ENCODE data around the gene UST. TPM values are rescaled to one million over a fixed set of nuclear protein-coding genes. Genes with fewer than 3 reads are reported as not detected.
"Not testable (repeated sequence)": the region's sequence is repeated elsewhere in the genome, so short reads cannot be mapped to it uniquely, and the experiment has no call there.

UST gene
- polyA plus RNA-seq, 1 donor, result 11.5 TPM

GRCh38 chr6:148867862-148868261 is 121.0 kb downstream of the UST start:
- no peak for DNase-seq

- DNase-seq, result no peak
Observed at GRCh38 chr6:148868314-148868713, 121.5 kb downstream of the UST start.

GRCh38 chr6:148868901-148869300 is 122.1 kb downstream of the UST start:
- DNase-seq, result no peak

DNA sequence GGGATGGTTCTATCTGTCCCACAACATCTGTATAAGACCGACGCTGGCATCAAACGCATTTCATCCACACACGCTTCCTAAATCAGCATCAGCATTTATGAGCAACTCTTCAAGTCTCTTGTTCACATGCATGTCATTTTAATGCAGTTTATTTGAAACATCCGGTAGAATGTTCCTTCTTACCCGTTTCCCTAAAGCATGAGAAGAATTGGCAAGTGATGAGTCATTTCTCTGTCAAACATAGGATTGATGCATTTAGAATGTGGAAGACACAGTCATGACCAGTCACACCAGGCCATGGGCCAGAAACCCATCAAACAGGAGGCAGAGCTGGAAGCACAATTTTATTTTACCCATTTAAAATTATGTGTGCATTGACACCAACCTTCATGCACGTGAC is 122.8 kb downstream of the UST start:
- no peak for DNase-seq

GRCh38 chr6:148873154-148873553 is 126.3 kb downstream of the UST start:
- DNase-seq, result no peak

DNA sequence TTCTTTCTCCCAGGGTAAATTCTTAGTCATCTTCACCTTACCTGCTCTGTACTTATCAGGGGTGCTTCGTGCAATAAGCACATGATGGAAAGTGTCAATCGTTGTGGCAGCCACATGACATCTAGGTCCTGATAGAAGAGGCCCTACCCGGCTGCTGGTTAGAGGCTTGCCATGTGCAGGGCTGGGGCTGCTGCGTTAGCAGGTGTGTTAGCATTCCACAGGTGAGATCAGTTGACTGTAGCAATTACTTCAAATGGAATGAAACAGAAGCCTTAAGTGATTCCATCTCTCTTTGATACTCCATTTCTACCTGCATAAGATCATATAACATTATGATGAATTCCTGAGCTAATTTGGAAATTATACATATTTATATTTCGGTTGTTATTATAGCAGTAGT is 127.0 kb downstream of the UST start:
- DNase-seq, result no peak

GRCh38 chr6:148874698-148875293 is 128.0 kb downstream of the UST start:
- DNase-seq, result no peak

DNA sequence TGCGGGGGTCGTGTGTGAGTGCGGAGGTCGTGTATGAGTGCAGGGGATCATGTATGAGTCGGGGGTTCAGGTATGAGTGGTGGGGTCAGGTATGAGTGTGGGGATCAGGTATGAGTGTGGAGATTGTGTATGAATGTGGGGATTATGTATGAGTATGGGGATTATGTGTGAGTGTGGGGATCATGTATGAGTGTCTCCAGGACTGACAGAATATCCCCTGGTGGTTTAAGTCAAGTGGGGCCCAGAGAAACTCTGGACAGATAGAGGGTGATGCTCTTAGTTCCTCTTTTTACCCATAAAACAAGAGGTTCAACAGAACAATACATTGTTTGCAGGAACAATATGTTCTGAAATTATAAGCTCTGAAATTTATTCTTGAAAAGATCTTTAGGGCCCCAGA is 131.9 kb downstream of the UST start:
- no peak for DNase-seq

DNA sequence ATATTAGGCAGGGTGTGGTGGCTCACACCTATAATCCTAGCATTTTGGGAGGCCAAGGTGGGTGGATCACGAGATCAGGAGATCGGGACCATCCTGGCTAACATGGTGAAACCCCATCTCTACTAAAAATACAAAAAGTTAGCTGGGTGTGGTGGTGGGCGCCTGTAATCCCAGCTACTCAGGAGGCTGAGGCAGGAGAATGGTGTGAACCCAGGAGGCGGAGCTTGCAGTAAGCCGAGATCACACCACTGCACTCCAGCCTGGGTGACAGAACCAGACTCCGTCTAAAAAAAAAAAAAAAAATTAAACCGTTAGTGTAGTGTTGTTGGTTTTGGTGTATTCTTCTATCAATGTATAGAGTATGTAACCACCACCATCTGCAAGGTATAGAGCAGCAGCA is 133.9 kb downstream of the UST start:
- not testable (repeated sequence) for DNase-seq

DNA sequence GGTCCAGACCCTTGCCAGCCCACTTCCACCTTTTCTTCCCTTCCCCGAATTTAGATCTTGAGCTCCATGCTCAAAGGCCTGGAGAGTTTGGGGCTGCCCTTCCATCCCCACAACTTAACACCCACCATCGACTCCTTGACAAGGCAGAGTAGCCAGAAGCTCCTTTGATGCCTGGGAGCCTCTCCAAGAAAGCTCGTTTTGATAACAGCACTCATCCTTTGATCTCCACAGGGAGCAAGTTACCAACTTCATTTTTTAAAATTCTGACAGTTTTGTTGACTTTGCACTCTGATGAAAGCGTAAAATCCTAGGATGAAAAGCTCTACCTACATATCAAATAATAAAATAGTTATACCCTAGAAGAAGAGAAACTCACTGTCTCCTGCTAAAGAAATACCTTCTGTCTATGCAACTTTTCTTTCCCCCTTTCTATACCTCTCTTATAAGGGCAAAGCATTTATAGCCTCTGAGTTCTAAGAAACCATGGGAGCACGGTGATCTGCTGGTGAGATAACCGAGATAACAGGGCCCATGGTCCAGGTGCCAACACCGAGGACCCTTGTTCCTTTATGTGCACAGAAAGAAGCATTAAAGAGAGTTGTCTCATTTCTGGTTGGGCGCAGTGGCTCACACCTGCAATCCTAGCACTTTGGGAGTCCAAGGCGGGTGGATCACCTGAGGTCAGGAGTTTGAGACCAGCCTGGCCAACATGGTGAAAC is 134.9 kb downstream of the UST start:
- no peak for DNase-seq

DNA sequence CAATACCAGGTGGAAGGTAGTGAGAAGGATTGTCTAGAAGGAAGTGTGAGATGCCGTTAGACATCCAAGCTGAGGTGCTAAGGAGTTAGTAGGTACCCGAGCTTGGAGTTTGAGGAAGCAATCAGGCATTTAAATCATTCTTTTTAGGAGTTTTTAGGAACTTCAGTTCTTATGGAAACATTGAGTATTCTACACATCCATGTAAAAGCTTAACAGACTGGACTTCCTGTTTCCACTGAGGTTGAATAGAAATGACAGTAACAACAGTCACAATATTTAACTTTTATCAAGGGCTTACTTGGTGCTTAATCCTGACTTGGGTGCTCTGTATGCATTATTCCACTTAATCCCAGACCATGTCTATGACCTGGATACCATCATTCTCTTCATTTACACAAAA is 136.4 kb downstream of the UST start:
- no peak for DNase-seq

DNA sequence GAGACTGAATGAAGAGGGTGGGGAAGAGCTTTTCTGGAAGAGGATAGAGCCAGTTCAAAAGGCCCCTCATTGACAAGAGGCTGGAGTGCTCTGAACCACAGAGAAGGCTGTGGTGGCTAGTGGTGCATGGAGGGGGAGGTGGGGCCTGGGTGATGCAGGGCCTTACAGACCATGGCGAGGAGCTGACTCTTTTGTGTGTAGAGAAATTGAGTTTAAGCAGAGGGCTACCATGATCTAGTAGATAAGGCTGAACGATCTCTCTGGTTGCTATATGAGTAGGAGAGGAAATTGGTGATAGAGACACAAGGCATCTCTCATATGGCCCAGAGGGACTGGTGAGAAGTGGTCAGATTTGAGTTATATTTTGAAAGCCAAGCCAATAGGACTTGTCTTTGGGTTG is 137.6 kb downstream of the UST start:
- DNase-seq, result no peak

DNA sequence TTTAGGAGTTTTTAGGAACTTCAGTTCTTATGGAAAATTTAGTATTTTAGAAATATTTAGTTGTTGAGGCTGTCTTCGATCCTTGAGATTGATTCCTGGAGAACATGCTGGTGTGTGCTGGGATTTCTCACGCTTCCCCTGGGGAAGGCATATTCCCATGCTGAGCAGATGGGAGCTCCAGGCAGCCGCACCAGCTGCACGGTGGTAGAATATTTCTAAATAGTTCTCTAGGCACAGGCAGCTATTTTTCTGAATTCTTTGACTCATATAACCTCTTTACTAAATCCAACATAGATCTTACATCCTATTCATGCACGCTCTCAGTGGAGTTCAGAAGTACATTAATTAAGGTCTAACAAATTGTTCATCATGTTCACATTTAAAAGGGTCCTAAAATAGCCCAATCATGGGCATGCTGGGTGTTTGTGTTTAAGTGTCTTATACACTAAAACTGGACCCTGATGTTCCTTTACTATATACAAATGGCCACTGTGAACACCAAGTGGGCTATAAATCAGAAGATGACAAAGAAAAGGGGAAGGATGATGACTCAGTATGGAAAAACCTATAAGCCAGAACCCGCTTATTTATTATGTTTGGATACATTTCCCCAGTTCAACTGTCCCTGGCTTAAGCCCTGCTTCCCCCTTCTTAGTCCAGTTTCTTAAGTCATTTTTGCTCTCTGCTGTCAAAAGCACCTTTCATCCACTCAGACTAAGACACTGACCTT is 138.5 kb downstream of the UST start:
- no peak for DNase-seq

GRCh38 chr6:148885925-148886845 is 139.4 kb downstream of the UST start:
- no peak for DNase-seq

- DNase-seq, result no peak
Observed at GRCh38 chr6:148887181-148887580, 140.4 kb downstream of the UST start.

GRCh38 chr6:148888856-148889255 is 142.0 kb downstream of the UST start:
- no peak for DNase-seq

DNA sequence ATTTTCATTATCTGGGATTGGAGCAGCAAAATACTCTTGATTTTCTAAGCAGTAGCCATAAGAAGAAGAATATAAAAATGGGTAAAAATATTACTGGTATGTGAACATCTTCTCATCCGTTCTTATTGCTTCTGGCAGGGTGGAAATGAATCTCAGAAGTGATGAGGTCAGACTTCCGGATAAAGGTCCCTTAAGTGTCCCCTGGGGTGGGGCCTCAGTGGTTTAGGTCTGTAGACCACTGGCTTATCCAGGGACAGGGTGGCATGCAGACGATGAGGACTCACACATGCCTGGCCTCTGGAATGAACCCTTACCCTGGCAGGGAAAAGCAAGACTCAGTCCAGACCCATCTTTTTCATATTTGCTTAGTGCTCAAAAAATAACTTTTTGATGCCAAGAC is 143.3 kb downstream of the UST start:
- DNase-seq, result no peak

GRCh38 chr6:148890652-148891404 is 144.0 kb downstream of the UST start:
- DNase-seq, result no peak

- DNase-seq, result no peak
Observed at GRCh38 chr6:148891405-148891783, 144.6 kb downstream of the UST start.

GRCh38 chr6:148892247-148892646 is 145.4 kb downstream of the UST start:
- no peak for DNase-seq

DNA sequence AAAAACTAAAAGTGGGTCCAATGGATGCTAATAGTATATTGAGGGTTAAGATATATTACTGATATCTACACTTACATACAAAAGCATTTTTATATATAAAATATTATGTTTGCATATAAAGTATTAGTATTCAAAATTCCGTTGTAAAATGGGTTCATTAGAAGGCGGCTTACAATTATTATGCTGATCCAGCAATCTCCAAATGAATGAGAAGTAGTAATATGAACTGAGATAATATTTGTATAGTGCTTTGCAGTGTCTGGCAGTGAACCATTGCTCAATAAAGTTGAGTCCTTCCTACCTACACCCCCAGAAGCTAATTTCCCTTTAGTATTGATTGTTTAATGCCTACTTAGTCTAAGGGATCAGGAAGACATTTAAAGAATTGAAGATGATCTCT is 146.2 kb downstream of the UST start:
- DNase-seq, result no peak

GRCh38 chr6:148893481-148893880 is 146.7 kb downstream of the UST start:
- DNase-seq, result no peak
